GM23248 (cell line): ENCODE measurements around the gene NEIL1.

ENCODE experiments used
- EZH2 ChIP-seq: fragments of 200-600 bp; sonication (generic); IDR thresholded peaks from 2 replicates; pipeline ENCODE4 v1.6.1; 2018; ENCODE audit warnings: antibody characterized with exemption, mild to moderate bottlenecking; ENCODE audit not compliant: insufficient read depth, poor library complexity, severe bottlenecking
- EZH2phosphoT487 ChIP-seq: fragments of 200-600 bp; sonication (generic); IDR thresholded peaks from 2 replicates; pipeline ENCODE4 v1.6.1; 2018; ENCODE audit warnings: antibody characterized with exemption, moderate library complexity, mild to moderate bottlenecking, low read depth; ENCODE audit not compliant: insufficient read depth

DNA sequence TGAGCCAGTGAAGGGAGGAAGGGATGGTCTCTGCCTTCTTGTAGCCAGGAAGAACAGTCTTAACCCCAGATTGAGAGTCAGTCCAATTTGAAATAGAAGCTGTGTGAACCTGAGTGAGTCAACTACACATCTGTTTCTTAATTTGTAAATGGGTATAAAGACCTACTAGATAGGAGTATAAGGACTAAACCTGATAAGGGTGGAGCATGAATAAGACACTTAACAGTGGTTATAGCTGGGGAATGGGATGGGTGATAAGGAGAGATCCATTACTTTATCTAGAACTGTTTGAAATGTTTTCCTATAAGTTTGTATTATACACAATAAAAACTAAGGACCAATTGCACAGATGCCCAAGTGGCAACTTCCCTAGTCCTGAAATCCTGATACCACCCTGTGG, 20.2 kb downstream of the NEIL1 start:
- TF ChIP-seq EZH2: no peak
- TF ChIP-seq EZH2phosphoT487: no peak
